HepG2 (cell line): ENCODE measurements around the gene C1orf216.

Experiments used
- CTCF ChIP-seq: sonication (generic); formaldehyde crosslinking; IDR thresholded peaks from 2 replicates; pipeline ENCODE4 v1.5.0; 2020; ENCODE audit warnings: mild to moderate bottlenecking, missing genetic modification reagents, moderate library complexity
- EZH2 ChIP-seq: conservative IDR thresholded peaks from 2 replicates; pipeline ENCODE4 v1.6.1; 2012; ENCODE audit warnings: mild to moderate bottlenecking, low read depth, low read length, moderate library complexity
- HMGXB4 ChIP-seq, 2 experiments: sonication (generic) in 1 of 2; formaldehyde crosslinking in 1 of 2; IDR thresholded peaks; 2 replicates each; pipeline versions ENCODE4 v1.4.0 to v1.6.1; 2018 to 2020; ENCODE audit warnings: missing genetic modification reagents in 2 of 2, borderline replicate concordance in 1 of 2, low read depth in 1 of 2, mild to moderate bottlenecking in 1 of 2, missing biosample characterization in 1 of 2
- TP53 ChIP-seq: sonication (generic); formaldehyde crosslinking; conservative IDR thresholded peaks from 2 replicates; pipeline ENCODE4 v1.4.0; 2020; ENCODE audit warnings: missing genetic modification reagents

- TF ChIP-seq CTCF (CRISPR knock-in tag) (no peak), TP53 (CRISPR knock-in tag) (no peak), EZH2 (no peak), HMGXB4 (CRISPR knock-in tag; IDR thresholded peaks at IDR 0.05; ENCODE audit: borderline replicate concordance in 1 of 2, low read depth in 1 of 2) (no peak)
Observed at GRCh38 chr1:35691571-35692220, 27.0 kb downstream of the C1orf216 start.
